Measurements from ENCODE around the gene MARCKSL1. TPM values are rescaled to one million over a fixed set of nuclear protein-coding genes. Genes with fewer than 3 reads are reported as not detected.

Gene MARCKSL1
- total and polyA plus RNA-seq, 2 of the 13 experiments (the other 11 are each of a cell fraction or from before 2014, with no cell fraction given) = 81.9 to 155 TPM

DNA sequence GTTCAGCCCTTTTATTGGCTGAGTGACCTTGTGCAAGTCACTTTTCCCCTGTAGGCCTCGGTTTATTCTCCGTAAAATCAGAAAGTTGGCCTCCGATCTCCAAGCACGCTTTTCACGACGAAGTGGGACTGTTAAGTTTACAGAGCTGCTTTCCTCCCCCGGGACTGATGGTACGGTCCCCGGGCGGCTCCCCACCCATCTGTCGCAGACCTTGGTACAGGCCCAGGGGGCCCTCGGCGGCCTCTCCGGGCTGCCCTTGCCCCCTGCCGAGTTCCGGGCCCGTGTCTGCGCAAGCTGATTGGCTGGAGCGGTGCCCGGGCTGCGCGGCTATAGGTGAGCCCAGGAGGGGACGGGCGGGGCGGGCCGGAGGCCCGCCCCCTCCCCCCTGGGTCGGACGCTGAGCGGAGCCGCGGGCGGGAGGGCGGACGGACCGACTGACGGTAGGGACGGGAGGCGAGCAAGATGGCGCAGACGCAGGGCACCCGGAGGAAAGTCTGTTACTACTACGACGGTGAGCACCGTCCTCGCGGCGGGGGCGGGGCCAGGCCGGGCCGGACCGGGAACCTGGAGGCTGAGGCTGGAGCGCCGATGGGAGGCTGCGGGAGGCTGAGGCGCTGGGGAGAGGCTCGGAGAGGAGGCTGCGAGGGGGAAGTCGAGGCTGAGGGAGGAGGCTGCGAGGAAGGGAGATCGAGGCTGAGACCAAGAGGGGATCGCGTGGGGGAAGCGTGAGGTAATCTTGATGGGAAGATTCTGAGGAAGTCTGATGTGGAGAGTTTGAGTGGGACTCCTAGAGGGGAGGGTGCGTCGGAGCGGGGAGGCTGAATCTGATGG is 44.1 kb downstream of the MARCKSL1 start, which contains the start of gene HDAC1 (continued):
- TF ChIP-seq ZNF224 (CRISPR knock-in tag; IDR thresholded peaks at IDR 0.05) (0 out of 2 replicates have a peak, but pooled peaks have one; percentile 60), FOSL1 (CRISPR knock-in tag; IDR thresholded peaks at IDR 0.05; ENCODE audit: borderline replicate concordance) (no peak), ZNF143 (CRISPR knock-in tag; IDR thresholded peaks at IDR 0.05) (no peak), CBX2 (IDR thresholded peaks at IDR 0.05; ENCODE audit: low read depth, low read length) (no peak), CBX2 (CRISPR knock-in tag; IDR thresholded peaks at IDR 0.05; ENCODE audit: low read depth) (no peak), PCBP1 (IDR thresholded peaks at IDR 0.05; ENCODE audit: borderline replicate concordance, low read depth, low read length) (peak; percentile 67; the same call in 1 of the 2 replicates), ELF3 (CRISPR knock-in tag; IDR thresholded peaks at IDR 0.05) (peak; percentile 44; the same call in 1 of the 2 replicates), HDAC1 (CRISPR knock-in tag; IDR thresholded peaks at IDR 0.05) (peak; percentile 63), CBFB (CRISPR knock-in tag; IDR thresholded peaks at IDR 0.05) (no peak), NPAS2 (CRISPR knock-in tag; IDR thresholded peaks at IDR 0.05; ENCODE audit: borderline replicate concordance) (no peak), CREM (IDR thresholded peaks at IDR 0.05) (peak; percentile 38; the same call in 1 of the 2 replicates), CREM (CRISPR knock-in tag; IDR thresholded peaks at IDR 0.05) (no peak), ZNF572 (CRISPR knock-in tag; IDR thresholded peaks at IDR 0.05) (no peak), SIX4 (CRISPR knock-in tag; IDR thresholded peaks at IDR 0.05) (no peak), TEAD3 (CRISPR knock-in tag; optimal IDR thresholded peaks at IDR 0.05; ENCODE audit: borderline replicate concordance) (no peak), ZNF367 (CRISPR knock-in tag; IDR thresholded peaks at IDR 0.05; ENCODE audit: borderline replicate concordance) (0 out of 2 replicates have a peak, but pooled peaks have one; percentile 50), SOX5 (CRISPR knock-in tag; IDR thresholded peaks at IDR 0.05; ENCODE audit: borderline replicate concordance) (peak; percentile 5; the same call in 1 of the 2 replicates), SMAD1 (CRISPR knock-in tag; IDR thresholded peaks at IDR 0.05; ENCODE audit: borderline replicate concordance, low read depth) (no peak), ZNF747 (CRISPR knock-in tag; IDR thresholded peaks at IDR 0.05; ENCODE audit: borderline replicate concordance) (0 out of 2 replicates have a peak, but pooled peaks have one; percentile 62)
- TF ChIP-seq, protein P1, sequence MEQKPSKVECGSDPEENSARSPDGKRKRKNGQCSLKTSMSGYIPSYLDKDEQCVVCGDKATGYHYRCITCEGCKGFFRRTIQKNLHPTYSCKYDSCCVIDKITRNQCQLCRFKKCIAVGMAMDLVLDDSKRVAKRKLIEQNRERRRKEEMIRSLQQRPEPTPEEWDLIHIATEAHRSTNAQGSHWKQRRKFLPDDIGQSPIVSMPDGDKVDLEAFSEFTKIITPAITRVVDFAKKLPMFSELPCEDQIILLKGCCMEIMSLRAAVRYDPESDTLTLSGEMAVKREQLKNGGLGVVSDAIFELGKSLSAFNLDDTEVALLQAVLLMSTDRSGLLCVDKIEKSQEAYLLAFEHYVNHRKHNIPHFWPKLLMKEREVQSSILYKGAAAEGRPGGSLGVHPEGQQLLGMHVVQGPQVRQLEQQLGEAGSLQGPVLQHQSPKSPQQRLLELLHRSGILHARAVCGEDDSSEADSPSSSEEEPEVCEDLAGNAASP (CRISPR knock-in tag; IDR thresholded peaks at IDR 0.05; ENCODE audit: borderline replicate concordance) = no peak
- TF ChIP-seq, protein P2, sequence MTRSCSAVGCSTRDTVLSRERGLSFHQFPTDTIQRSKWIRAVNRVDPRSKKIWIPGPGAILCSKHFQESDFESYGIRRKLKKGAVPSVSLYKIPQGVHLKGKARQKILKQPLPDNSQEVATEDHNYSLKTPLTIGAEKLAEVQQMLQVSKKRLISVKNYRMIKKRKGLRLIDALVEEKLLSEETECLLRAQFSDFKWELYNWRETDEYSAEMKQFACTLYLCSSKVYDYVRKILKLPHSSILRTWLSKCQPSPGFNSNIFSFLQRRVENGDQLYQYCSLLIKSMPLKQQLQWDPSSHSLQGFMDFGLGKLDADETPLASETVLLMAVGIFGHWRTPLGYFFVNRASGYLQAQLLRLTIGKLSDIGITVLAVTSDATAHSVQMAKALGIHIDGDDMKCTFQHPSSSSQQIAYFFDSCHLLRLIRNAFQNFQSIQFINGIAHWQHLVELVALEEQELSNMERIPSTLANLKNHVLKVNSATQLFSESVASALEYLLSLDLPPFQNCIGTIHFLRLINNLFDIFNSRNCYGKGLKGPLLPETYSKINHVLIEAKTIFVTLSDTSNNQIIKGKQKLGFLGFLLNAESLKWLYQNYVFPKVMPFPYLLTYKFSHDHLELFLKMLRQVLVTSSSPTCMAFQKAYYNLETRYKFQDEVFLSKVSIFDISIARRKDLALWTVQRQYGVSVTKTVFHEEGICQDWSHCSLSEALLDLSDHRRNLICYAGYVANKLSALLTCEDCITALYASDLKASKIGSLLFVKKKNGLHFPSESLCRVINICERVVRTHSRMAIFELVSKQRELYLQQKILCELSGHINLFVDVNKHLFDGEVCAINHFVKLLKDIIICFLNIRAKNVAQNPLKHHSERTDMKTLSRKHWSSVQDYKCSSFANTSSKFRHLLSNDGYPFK (CRISPR knock-in tag; IDR thresholded peaks at IDR 0.05; ENCODE audit: borderline replicate concordance) = no peak; the same call in 1 of the 2 replicates
- TF ChIP-seq, protein P3, sequence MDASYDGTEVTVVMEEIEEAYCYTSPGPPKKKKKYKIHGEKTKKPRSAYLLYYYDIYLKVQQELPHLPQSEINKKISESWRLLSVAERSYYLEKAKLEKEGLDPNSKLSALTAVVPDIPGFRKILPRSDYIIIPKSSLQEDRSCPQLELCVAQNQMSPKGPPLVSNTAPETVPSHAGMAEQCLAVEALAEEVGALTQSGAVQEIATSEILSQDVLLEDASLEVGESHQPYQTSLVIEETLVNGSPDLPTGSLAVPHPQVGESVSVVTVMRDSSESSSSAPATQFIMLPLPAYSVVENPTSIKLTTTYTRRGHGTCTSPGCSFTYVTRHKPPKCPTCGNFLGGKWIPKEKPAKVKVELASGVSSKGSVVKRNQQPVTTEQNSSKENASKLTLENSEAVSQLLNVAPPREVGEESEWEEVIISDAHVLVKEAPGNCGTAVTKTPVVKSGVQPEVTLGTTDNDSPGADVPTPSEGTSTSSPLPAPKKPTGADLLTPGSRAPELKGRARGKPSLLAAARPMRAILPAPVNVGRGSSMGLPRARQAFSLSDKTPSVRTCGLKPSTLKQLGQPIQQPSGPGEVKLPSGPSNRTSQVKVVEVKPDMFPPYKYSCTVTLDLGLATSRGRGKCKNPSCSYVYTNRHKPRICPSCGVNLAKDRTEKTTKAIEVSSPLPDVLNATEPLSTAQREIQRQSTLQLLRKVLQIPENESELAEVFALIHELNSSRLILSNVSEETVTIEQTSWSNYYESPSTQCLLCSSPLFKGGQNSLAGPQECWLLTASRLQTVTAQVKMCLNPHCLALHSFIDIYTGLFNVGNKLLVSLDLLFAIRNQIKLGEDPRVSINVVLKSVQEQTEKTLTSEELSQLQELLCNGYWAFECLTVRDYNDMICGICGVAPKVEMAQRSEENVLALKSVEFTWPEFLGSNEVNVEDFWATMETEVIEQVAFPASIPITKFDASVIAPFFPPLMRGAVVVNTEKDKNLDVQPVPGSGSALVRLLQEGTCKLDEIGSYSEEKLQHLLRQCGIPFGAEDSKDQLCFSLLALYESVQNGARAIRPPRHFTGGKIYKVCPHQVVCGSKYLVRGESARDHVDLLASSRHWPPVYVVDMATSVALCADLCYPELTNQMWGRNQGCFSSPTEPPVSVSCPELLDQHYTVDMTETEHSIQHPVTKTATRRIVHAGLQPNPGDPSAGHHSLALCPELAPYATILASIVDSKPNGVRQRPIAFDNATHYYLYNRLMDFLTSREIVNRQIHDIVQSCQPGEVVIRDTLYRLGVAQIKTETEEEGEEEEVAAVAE (CRISPR knock-in tag; IDR thresholded peaks at IDR 0.05; ENCODE audit: borderline replicate concordance) = no peak; the same call in 1 of the 2 replicates

All from HepG2 (cell line).